Stromal cell of bone marrow (primary cell): ENCODE results near the gene NDST1.

Experiments used
- DNase-seq: peaks from one replicate; pipeline ENCODE4 v3.0.0-alpha.2; 2012; ENCODE audit warnings: low read depth

NDST1 gene

GRCh38 chr5:150606476-150606875 is 98.5 kb downstream of the NDST1 start:
- DNase-seq = no peak

DNA sequence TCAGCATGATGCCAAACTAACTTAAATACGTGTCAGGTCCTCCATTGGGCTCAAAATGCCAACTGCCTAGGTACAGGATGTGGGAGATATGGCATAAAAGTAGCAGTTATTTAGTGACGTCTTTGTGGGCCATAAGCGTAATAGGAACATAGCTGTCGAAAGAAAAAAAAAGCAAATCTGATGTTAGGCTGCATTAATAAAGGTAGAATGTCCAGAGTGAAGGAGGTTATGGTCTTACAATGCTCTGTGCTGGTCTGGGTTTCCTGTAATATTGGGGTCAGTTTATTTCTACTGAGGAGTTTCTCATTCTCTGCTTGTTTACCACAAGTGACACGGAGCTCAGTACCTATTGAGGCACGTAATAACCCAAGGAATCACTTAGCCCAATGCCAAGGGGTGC is 99.2 kb downstream of the NDST1 start:
- no peak for DNase-seq
